ENCODE data around the gene SNRPN.

DNA sequence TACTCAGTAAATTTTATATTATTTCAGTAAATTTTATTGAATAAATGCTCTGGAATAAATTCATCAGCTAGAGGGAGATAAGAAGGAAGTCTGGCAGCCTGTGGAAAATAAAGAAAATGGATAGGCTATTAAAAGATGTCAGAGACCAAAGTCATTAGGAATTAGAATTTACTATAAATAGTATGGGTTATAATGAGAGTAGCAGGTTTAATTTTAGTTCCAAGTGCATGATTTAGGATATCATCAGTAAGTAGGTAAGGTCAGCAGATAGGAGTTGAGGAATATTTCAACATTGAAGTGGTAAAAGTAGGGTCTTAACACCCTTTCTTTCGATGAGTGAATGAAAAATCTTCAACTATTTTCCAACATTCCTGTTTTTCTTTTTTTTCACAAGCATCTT, 64.6 kb downstream of the SNRPN start:
- TF ChIP-seq, protein P1, sequence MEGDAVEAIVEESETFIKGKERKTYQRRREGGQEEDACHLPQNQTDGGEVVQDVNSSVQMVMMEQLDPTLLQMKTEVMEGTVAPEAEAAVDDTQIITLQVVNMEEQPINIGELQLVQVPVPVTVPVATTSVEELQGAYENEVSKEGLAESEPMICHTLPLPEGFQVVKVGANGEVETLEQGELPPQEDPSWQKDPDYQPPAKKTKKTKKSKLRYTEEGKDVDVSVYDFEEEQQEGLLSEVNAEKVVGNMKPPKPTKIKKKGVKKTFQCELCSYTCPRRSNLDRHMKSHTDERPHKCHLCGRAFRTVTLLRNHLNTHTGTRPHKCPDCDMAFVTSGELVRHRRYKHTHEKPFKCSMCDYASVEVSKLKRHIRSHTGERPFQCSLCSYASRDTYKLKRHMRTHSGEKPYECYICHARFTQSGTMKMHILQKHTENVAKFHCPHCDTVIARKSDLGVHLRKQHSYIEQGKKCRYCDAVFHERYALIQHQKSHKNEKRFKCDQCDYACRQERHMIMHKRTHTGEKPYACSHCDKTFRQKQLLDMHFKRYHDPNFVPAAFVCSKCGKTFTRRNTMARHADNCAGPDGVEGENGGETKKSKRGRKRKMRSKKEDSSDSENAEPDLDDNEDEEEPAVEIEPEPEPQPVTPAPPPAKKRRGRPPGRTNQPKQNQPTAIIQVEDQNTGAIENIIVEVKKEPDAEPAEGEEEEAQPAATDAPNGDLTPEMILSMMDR (IDR thresholded peaks at IDR 0.05): no peak
- TF ChIP-seq EP300 (IDR thresholded peaks at IDR 0.05) (no peak), POLR2A (IDR thresholded peaks at IDR 0.05) (no peak)
